SK-N-SH treated with all-trans-retinoic acid at 6 μM for 48 hours (cell line): ENCODE data around the gene MYO1F.

Experiments used
- ATAC-seq: fragments of 200-7000 bp; cut with Tn5 transposase; 3 replicates; pipeline ENCODE4 v1.9.1; 2020; ENCODE audit warnings: mild to moderate bottlenecking, moderate library complexity
- ARNTL ChIP-seq: fragments of 450-650 bp; formaldehyde crosslinking; IDR thresholded peaks from 2 replicates; pipeline ENCODE4 v1.5.0; 2020; ENCODE audit warnings: low read depth, mild to moderate bottlenecking, moderate library complexity, borderline replicate concordance
- BACH2 ChIP-seq: fragments of 250-450 bp; sonication (Bioruptor Pico); IDR thresholded peaks from 2 replicates; pipeline ENCODE4 v1.9.0; 2021; ENCODE audit warnings: mild to moderate bottlenecking, borderline replicate concordance
- CSDC2 ChIP-seq: fragments of 250-450 bp; sonication (Bioruptor Pico); IDR thresholded peaks from 2 replicates; pipeline ENCODE4 v1.5.0; 2020; ENCODE audit warnings: mild to moderate bottlenecking, moderate library complexity
- ESRRG ChIP-seq: fragments of 250-450 bp; sonication (Bioruptor Pico); IDR thresholded peaks from 2 replicates; pipeline ENCODE4 v1.6.1; 2021; ENCODE audit warnings: mild to moderate bottlenecking
- GLIS3 ChIP-seq: fragments of 250-450 bp; sonication (Bioruptor Pico); IDR thresholded peaks from 2 replicates; pipeline ENCODE4 v1.5.0; 2020; ENCODE audit warnings: mild to moderate bottlenecking, moderate library complexity
- ISL1 ChIP-seq: fragments of 250-450 bp; sonication (Bioruptor Pico); IDR thresholded peaks from 2 replicates; pipeline ENCODE4 v2.1.2; 2022; ENCODE audit warnings: mild to moderate bottlenecking, moderate library complexity
- OSR1 ChIP-seq: fragments of 250-450 bp; sonication (Bioruptor Pico); IDR thresholded peaks from 2 replicates; pipeline ENCODE4 v1.8.0; 2022; ENCODE audit warnings: moderate library complexity, mild to moderate bottlenecking, inconsistent platforms
- PPARA ChIP-seq: fragments of 250-450 bp; sonication (Bioruptor Pico); IDR thresholded peaks from 2 replicates; pipeline ENCODE4 v1.5.0; 2020; ENCODE audit warnings: mild to moderate bottlenecking, borderline replicate concordance
- RARB ChIP-seq: fragments of 250-450 bp; sonication (Bioruptor Pico); IDR thresholded peaks from 2 replicates; pipeline ENCODE4 v1.8.0; 2021; ENCODE audit warnings: mild to moderate bottlenecking, moderate library complexity
- SNAI2 ChIP-seq: fragments of 250-450 bp; sonication (Bioruptor Pico); IDR thresholded peaks from 2 replicates; pipeline ENCODE4 v1.5.0; 2020; ENCODE audit warnings: mild to moderate bottlenecking, moderate library complexity
- TCF4 ChIP-seq: fragments of 250-450 bp; sonication (Bioruptor Pico); IDR thresholded peaks from 2 replicates; pipeline ENCODE4 v1.8.0; 2021; ENCODE audit warnings: mild to moderate bottlenecking, moderate library complexity, borderline replicate concordance
- TOX ChIP-seq: fragments of 250-450 bp; sonication (Bioruptor Pico); IDR thresholded peaks from 2 replicates; pipeline ENCODE4 v1.8.0; 2021; ENCODE audit warnings: mild to moderate bottlenecking, moderate library complexity, borderline replicate concordance
- ZC3H10 ChIP-seq: fragments of 250-450 bp; sonication (Bioruptor Pico); IDR thresholded peaks from 2 replicates; pipeline ENCODE4 v1.5.1; 2021; ENCODE audit warnings: mild to moderate bottlenecking, moderate library complexity
- ZFP3 ChIP-seq: fragments of 250-450 bp; sonication (Bioruptor Pico); IDR thresholded peaks from 2 replicates; pipeline ENCODE4 v1.5.0; 2020; ENCODE audit warnings: mild to moderate bottlenecking, moderate library complexity
- ZFP30 ChIP-seq: fragments of 450-650 bp; formaldehyde crosslinking; IDR thresholded peaks from 2 replicates; pipeline ENCODE4 v1.5.0; 2022; ENCODE audit warnings: mild to moderate bottlenecking, moderate library complexity
- ZNF565 ChIP-seq: fragments of 450-650 bp; formaldehyde crosslinking; conservative IDR thresholded peaks from 2 replicates; pipeline ENCODE4 v1.5.0; 2020; ENCODE audit warnings: low read depth, mild to moderate bottlenecking, moderate library complexity
- ZNF70 ChIP-seq: fragments of 450-650 bp; formaldehyde crosslinking; IDR thresholded peaks from 2 replicates; pipeline ENCODE4 v1.5.0; 2020; ENCODE audit warnings: mild to moderate bottlenecking, moderate library complexity
- ZNF8 ChIP-seq: fragments of 450-650 bp; formaldehyde crosslinking; IDR thresholded peaks from 2 replicates; pipeline ENCODE4 v1.5.0; 2020; ENCODE audit warnings: mild to moderate bottlenecking, moderate library complexity
- TF ChIP-seq, protein P1 (sequence below): fragments of 250-450 bp; sonication (Bioruptor Pico); IDR thresholded peaks from 2 replicates; pipeline ENCODE4 v1.8.0; 2020; ENCODE audit warnings: mild to moderate bottlenecking, moderate library complexity, borderline replicate concordance
- TF ChIP-seq, protein P2 (sequence below): fragments of 250-450 bp; sonication (Bioruptor Pico); IDR thresholded peaks from 2 replicates; pipeline ENCODE4 v1.5.1; 2020; ENCODE audit warnings: low read depth, mild to moderate bottlenecking, moderate library complexity
- TF ChIP-seq, protein P3 (sequence below): fragments of 250-450 bp; sonication (Bioruptor Pico); IDR thresholded peaks from 2 replicates; pipeline ENCODE4 v1.8.0; 2021; ENCODE audit warnings: low read depth, mild to moderate bottlenecking, moderate library complexity, borderline replicate concordance
- TF ChIP-seq, protein P4 (sequence below): fragments of 250-450 bp; sonication (Bioruptor Pico); IDR thresholded peaks from 2 replicates; pipeline ENCODE4 v1.5.0; 2020; ENCODE audit warnings: mild to moderate bottlenecking, moderate library complexity
- TF ChIP-seq, protein P5 (sequence below): fragments of 250-450 bp; sonication (Bioruptor Pico); IDR thresholded peaks from 2 replicates; pipeline ENCODE4 v1.5.1; 2021; ENCODE audit warnings: mild to moderate bottlenecking, moderate library complexity

The MYO1F gene

DNA sequence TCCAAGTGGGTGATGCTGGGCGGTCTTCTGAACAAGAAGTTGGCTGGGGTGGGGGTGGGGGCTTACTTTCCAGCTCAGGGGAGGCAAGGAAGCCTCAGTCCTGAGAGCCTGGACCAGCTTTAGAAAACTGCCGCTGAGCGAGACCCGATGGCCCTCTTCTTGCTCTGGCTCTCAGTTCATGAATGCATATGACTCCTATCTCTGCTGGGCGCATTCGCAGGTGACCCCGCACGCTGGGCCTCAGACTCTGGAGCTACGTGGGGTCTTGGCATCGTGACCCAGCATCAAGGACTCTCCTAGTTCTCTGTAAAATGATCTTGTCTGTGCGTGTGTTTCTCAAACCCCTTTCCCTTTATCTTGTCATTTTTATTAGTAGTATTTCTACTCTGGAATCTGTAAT, 94.5 kb downstream of the MYO1F start (continued):
- TF ChIP-seq, protein P1, sequence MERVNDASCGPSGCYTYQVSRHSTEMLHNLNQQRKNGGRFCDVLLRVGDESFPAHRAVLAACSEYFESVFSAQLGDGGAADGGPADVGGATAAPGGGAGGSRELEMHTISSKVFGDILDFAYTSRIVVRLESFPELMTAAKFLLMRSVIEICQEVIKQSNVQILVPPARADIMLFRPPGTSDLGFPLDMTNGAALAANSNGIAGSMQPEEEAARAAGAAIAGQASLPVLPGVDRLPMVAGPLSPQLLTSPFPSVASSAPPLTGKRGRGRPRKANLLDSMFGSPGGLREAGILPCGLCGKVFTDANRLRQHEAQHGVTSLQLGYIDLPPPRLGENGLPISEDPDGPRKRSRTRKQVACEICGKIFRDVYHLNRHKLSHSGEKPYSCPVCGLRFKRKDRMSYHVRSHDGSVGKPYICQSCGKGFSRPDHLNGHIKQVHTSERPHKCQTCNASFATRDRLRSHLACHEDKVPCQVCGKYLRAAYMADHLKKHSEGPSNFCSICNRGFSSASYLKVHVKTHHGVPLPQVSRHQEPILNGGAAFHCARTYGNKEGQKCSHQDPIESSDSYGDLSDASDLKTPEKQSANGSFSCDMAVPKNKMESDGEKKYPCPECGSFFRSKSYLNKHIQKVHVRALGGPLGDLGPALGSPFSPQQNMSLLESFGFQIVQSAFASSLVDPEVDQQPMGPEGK (CRISPR knock-in tag) = no peak

DNA sequence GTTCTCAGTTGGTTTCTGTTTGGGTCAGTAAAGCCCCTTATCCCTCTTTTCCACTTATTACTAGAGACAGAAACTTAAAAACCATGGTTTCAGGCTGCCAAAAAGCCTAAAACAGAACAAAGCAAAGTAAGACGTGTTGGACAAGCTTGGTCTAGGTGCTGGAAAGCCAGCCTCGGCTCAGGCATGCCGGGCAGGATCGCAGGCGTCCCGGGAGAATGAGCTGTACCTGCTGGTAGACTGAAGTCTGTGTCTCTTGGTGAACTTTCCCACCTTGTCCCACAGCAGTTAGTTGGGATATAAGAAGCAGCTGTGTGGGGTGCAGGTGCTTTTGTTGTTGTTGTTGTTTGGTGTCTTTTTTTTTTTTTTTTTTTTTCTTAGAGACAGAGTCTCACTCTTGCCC, 95.6 kb downstream of the MYO1F start:
- no peak for ATAC-seq
- TF ChIP-seq TOX = no peak

DNA sequence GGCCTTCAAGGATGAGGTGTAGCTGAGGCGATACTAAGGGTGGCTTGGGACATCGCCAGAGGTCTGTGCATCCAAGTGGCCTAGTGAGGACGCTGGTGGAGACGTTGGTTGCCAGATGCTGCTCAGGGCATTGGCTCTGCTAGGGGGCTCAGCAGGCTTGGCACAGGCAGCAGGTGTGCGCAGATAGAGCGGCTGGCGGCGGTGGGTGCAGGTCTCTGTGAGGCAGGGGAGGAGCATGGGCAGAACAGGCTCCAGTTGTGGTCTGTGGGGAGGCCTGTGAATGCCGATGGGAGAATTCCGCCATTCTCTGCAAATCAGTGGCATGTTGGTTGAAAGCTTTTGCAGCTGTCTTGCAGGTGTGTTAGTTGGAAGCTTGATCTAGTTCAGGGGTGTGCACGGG, 96.0 kb downstream of the MYO1F start:
- no peak for TF ChIP-seq ESRRG (CRISPR knock-in tag)
- TF ChIP-seq, protein P2, sequence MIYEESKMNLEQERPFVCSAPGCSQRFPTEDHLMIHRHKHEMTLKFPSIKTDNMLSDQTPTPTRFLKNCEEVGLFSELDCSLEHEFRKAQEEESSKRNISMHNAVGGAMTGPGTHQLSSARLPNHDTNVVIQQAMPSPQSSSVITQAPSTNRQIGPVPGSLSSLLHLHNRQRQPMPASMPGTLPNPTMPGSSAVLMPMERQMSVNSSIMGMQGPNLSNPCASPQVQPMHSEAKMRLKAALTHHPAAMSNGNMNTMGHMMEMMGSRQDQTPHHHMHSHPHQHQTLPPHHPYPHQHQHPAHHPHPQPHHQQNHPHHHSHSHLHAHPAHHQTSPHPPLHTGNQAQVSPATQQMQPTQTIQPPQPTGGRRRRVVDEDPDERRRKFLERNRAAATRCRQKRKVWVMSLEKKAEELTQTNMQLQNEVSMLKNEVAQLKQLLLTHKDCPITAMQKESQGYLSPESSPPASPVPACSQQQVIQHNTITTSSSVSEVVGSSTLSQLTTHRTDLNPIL (CRISPR knock-in tag) = no peak
- TF ChIP-seq TCF4 (CRISPR knock-in tag) = no peak
- no peak for TF ChIP-seq ARNTL (CRISPR knock-in tag)
- no peak for TF ChIP-seq TOX
- TF ChIP-seq ZC3H10 (CRISPR knock-in tag) = no peak
- no peak for TF ChIP-seq OSR1 (CRISPR knock-in tag)
- TF ChIP-seq PPARA (CRISPR knock-in tag) = no peak
- no peak for TF ChIP-seq GLIS3
- TF ChIP-seq, protein P3, sequence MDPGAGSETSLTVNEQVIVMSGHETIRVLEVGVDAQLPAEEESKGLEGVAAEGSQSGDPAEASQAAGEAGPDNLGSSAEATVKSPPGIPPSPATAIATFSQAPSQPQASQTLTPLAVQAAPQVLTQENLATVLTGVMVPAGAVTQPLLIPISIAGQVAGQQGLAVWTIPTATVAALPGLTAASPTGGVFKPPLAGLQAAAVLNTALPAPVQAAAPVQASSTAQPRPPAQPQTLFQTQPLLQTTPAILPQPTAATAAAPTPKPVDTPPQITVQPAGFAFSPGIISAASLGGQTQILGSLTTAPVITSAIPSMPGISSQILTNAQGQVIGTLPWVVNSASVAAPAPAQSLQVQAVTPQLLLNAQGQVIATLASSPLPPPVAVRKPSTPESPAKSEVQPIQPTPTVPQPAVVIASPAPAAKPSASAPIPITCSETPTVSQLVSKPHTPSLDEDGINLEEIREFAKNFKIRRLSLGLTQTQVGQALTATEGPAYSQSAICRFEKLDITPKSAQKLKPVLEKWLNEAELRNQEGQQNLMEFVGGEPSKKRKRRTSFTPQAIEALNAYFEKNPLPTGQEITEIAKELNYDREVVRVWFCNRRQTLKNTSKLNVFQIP (CRISPR knock-in tag) = no peak
- ATAC-seq = no peak

DNA sequence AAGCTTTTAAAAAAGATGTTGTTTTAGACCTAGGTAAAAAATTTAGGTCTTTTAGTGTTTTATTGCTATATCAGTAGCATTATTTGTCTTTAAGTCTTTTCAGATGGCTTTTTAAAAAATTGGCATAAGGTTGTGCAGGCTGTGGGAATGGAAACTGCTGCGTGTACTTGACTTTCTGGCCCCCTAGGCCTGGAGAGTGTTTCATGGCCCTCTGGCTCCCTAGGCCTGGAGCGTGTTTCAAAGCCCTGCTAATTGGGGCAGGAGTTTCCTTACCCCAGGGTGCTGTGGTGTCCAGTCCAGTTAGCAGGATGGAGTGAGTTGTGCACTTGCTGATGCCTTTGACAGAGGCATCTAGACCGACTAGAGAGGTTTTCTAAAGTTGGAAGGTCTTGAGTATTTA, 98.6 kb downstream of the MYO1F start:
- no peak for ATAC-seq
- TF ChIP-seq GLIS3 (no peak), ZFP3 (CRISPR knock-in tag) (no peak), ISL1 (CRISPR knock-in tag) (no peak), ESRRG (CRISPR knock-in tag) (no peak), OSR1 (CRISPR knock-in tag) (no peak)
- TF ChIP-seq, protein P1 (CRISPR knock-in tag) = no peak
- TF ChIP-seq, protein P3 (CRISPR knock-in tag) = no peak

DNA sequence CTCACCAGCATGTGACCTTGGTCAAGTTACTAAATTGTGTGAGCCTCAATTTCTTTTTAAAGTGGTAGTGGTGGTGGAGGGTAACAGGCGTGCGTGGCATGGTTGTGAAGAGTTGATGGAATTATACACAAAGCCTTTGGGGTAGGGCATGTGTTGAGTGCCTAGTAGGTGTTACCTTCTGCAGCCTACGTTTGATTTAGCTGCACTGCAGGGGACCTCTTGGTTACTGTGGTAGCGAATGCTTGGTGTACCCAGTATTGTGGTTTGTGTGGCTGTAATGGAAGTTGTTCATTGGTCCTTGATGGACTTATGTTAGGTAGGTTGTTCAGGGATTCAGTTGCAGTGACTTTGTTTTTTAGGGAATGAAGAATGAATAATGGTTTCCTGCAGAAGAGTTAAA, 99.4 kb downstream of the MYO1F start:
- no peak for ATAC-seq
- no peak for TF ChIP-seq ZNF8 (CRISPR knock-in tag)
- no peak for TF ChIP-seq ZNF565
- TF ChIP-seq ZNF70 = no peak
- TF ChIP-seq RARB (CRISPR knock-in tag) = no peak
- TF ChIP-seq OSR1 (CRISPR knock-in tag) = no peak
- TF ChIP-seq CSDC2 (CRISPR knock-in tag) = no peak
- TF ChIP-seq GLIS3 = no peak
- no peak for TF ChIP-seq ISL1 (CRISPR knock-in tag)
- TF ChIP-seq, protein P4, sequence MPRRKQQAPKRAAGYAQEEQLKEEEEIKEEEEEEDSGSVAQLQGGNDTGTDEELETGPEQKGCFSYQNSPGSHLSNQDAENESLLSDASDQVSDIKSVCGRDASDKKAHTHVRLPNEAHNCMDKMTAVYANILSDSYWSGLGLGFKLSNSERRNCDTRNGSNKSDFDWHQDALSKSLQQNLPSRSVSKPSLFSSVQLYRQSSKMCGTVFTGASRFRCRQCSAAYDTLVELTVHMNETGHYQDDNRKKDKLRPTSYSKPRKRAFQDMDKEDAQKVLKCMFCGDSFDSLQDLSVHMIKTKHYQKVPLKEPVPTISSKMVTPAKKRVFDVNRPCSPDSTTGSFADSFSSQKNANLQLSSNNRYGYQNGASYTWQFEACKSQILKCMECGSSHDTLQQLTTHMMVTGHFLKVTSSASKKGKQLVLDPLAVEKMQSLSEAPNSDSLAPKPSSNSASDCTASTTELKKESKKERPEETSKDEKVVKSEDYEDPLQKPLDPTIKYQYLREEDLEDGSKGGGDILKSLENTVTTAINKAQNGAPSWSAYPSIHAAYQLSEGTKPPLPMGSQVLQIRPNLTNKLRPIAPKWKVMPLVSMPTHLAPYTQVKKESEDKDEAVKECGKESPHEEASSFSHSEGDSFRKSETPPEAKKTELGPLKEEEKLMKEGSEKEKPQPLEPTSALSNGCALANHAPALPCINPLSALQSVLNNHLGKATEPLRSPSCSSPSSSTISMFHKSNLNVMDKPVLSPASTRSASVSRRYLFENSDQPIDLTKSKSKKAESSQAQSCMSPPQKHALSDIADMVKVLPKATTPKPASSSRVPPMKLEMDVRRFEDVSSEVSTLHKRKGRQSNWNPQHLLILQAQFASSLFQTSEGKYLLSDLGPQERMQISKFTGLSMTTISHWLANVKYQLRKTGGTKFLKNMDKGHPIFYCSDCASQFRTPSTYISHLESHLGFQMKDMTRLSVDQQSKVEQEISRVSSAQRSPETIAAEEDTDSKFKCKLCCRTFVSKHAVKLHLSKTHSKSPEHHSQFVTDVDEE (CRISPR knock-in tag) = no peak
- no peak for TF ChIP-seq ZFP30
- TF ChIP-seq ZFP3 (CRISPR knock-in tag) = no peak
- TF ChIP-seq TOX = no peak
- no peak for TF ChIP-seq BACH2
- TF ChIP-seq ARNTL (CRISPR knock-in tag) = no peak
- TF ChIP-seq ESRRG (CRISPR knock-in tag) = no peak
- TF ChIP-seq ZC3H10 (CRISPR knock-in tag) = no peak
- TF ChIP-seq SNAI2 (CRISPR knock-in tag) = no peak
- TF ChIP-seq, protein P5, sequence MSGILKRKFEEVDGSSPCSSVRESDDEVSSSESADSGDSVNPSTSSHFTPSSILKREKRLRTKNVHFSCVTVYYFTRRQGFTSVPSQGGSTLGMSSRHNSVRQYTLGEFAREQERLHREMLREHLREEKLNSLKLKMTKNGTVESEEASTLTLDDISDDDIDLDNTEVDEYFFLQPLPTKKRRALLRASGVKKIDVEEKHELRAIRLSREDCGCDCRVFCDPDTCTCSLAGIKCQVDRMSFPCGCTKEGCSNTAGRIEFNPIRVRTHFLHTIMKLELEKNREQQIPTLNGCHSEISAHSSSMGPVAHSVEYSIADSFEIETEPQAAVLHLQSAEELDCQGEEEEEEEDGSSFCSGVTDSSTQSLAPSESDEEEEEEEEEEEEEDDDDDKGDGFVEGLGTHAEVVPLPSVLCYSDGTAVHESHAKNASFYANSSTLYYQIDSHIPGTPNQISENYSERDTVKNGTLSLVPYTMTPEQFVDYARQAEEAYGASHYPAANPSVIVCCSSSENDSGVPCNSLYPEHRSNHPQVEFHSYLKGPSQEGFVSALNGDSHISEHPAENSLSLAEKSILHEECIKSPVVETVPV (CRISPR knock-in tag) = no peak
